HG03045 (cell line): ENCODE measurements around the gene CKMT1B.
A peak's percentile ranks its signal among the peaks of the same experiment; 100 is the strongest.
"Not testable (repeated sequence)": the region's sequence is repeated elsewhere in the genome, so short reads cannot be mapped to it uniquely, and the experiment has no call there.

Source experiments
- ATAC-seq: cut with Tn5 transposase; IDR thresholded peaks from one replicate; pipeline ENCODE4 v1.9.1; 2021; ENCODE audit warnings: mild to moderate bottlenecking, moderate library complexity; ENCODE audit not compliant: unreplicated experiment

The CKMT1B gene

DNA sequence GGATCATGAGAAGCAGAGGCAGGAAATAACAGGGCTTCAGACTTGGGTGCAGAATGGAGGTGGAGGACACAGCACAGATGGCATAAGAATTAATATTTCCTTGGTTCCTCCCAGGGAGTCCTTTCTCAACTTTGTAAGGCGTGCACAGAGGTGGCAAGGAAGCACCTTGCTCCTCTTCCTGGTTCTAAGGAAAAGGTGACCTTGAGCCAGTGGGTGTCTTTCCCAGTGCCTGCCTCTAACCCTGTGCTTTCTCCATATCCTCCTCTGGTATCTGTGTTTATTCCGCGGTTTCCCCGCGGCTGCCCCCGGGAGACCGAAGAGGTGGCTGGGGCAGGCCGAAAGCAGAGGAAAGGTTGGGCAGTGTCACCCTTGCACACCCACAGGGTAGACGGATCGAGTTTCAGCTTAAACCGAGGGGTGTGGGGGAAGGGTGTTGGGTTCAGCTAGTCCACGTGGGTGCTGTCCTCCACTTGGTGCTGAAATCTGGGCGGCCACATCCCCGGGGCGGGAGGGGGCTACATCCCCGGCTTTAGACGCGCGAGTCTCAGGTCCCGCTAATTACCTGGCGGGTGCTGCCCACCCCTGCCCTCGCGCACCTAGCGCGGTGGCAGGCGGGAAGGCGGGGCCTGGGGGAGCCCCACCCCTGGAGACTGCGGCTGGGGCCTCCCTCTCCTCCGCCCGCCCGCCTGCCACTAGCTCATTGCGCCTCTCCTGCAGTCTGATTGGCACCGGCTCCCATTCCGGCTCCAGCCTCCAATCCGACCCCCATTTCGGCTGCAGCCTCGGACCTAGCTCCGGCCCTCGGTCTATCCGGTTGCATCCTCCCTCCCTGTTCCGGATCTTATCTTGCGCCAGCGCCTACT lies at the start of gene CKMT1B:
TSS of gene CKMT1B (plus strand) at position 700 of the 863 bp plus-strand sequence. CDS start 192 bp downstream, outside the sequence.
- not testable (repeated sequence) for ATAC-seq

DNA sequence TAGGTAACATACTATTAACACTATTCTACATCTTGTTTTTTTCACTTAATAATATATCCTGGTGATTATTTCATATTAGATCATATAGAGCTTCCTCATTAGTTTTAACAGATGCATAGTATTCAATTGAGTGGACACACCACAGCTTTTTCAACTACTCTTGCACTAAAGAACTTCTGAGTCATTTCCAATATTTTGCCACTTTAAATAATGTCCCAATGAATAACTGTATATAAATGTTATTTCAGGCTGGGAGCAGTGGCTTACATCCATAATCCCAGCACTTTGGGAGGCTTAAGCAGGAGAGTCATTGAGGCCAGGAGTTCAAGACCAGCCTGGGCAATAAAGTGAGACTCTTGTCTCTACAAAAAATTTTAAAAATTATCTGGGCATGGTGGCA lies 49.6 kb upstream of the CKMT1B start:
- ATAC-seq = no peak

DNA sequence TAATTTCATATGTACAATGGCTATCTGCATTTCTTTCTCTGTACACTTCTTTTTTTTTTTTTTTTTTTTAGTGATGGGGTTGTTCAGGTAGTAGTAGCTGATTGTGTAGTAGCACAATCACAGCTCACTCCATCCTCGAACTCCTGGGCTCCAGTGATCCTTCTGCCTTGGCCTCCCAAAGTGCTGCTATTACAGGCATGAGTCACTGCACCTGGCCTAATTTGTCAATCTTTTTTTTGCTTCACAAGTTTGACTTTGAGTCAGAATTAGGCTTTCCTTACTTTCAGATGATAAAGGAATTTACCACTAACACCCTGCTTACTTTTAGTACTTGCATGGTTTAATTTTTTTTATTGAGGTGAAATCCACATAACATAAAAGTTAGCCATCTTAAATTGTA lies 48.4 kb upstream of the CKMT1B start:
- ATAC-seq = no peak

DNA sequence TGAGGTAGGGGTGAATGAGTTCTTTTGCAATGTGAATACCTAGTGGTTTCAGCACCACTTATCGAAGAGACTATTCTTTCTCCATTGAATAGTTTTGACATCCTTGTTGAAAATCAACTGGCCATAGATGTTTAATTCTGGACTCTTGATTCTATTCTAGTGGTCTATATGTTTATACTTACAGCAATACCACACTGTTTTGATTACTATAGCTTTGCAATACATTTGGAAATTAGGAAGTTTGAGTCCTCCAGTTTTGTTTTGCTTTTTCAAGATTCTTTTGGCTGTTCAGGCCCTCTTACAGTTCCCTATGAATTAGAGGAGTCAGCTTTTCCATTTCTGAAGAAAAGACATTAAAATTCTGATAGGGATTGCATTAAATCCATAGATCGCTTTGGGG lies 46.3 kb upstream of the CKMT1B start:
- no peak for ATAC-seq

DNA sequence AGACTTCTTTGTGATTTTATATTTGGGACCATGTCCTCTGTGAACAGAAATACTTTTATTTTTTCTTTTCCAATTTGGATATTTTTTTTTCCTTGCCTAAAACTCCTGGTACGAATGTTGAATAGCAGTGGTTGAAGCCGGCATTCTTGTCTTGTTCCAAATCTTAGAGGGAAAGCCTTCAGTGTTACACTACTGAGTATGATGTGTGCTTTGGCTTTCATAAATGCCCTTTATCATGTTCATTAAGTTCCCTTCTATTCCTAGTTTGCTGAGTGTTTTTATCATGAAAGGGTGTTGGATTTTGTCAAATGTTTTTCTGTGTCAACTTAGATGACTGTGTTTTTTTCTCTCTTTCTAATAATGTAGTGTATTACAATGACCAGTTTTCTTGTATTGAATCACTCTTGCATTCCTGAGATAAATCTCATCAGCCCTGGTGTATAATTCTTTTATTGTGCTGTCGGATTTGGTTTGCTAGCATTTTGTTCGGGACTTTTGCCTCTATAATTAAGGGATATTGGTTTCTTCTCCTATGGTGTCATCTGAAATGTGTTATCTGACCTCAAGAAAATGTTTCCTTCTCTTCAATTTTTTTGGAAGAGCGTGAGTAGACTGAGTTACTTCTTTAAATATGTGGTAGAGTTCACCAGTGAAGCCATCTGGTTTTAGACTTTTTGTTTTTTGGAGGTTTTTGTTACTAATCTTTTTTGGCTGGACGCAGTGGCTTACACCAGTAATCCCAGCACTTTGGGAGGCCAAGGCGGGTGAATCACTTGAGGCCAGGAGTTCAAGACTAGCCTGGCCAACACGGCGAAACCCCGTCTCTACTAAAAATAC lies 43.1 kb upstream of the CKMT1B start:
- ATAC-seq = no peak

DNA sequence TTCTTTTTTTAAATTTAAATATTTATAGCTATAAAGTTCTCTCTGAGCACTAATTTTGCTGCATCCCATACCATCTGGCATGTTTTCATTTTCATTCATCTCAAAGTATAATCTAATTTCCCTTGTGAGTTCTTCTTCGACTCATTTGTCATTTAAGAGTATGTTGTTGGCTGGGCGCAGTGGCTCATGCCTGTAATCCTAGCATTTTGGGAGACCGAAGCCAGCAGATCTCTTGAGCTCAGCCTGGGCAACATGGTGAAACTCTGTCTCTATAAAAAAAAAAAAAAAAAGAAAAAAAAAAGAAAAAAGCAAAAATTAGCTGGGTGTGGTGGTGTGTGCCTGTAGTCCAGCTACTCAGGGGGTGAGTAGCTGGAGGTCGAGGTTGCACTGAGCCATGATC lies 41.6 kb upstream of the CKMT1B start:
- no peak for ATAC-seq

DNA sequence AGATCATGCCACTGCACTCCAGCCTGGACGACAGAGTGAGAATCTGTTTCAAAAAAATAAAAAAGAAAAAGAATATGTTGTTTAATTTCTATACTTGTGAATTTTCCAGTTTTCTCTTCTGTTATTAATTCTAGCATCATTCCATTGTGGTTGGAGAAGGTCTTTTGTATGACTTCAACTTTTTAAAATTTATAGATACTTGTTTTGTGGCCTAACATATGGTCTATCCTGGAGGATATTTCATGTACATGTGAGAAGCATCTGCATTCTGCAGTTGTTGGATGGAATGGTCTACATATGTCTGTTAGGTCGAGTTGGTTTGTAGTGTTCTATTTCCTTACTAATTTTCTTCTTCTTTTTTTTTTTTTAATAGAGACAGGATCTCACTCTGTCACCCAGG lies 40.8 kb upstream of the CKMT1B start:
- ATAC-seq = no peak

DNA sequence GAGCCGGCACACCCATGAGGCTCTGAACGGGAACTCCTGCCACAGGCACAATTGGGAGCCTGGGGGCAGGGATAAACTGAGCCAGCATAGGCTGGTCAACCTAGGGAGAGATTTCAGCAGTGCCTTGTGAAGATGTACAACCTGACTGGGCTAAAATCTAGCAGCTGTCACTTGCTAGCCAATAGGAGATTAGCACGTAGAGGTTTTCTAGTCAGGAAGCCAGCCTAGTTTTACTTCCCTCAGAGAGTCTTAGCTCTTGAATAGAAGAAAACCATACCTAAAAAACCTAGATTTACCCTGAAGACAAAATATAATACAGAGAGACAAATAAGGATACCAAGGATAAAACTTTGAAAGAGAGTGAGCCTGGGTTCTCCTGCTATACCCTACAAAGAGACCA lies 31.1 kb upstream of the CKMT1B start:
- not testable (repeated sequence) for ATAC-seq

DNA sequence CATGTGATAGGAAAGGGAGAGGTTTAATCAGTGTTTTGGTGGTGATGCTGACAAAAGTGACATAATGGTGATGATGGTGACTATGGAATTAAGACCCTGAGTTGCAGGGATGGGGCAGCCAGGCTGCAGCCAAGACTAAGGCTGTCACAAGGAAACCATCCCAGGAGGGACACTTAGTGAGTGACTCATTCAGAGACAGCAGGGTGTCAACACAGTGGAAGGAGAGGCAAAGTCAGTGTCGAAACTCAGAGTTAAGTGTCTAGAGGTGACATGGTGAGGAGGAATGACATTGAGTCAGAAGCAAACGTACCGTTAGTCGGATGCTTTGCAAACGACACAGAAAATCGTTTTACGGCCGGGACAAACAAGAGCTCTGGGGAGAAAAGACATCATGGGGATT lies 30.0 kb upstream of the CKMT1B start:
- not testable (repeated sequence) for ATAC-seq

DNA sequence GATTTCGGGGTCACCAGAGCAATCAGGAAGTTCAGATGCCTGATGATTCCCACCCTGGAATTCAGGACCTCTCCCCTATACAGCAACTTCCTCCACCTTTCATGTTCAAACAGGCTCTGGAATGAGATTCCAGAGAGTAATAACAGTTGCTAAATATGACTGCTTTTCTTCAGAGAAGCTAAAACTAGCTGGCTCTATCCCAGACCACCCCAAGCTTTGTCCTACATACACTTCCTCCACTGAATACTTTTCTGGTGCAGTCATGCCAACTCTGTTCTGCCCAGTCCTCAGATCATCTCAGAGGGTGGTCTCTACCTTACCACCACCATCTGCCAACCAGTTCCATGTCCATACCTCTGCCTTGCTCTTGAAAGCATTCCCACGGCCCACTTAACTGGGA lies 27.2 kb upstream of the CKMT1B start:
- not testable (repeated sequence) for ATAC-seq

DNA sequence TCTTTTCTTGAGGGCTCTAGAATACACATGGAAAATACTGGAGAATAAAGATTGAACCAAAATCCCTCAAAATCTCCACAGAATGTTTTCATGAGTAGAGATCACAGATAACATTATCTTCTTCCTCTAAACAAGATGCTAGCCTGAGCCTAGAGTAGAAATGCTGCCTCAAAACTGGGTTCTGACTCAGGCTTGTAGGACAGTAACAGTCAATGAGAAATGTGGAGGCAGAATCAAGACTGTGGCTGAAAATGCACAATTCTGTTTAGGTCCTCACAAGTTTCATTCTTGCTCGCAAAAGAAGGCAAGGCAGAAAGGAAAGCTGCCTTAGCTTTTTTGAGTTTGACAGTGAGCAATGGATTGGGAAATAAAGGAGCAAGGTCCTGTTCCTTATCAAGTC lies 19.2 kb upstream of the CKMT1B start:
- not testable (repeated sequence) for ATAC-seq

DNA sequence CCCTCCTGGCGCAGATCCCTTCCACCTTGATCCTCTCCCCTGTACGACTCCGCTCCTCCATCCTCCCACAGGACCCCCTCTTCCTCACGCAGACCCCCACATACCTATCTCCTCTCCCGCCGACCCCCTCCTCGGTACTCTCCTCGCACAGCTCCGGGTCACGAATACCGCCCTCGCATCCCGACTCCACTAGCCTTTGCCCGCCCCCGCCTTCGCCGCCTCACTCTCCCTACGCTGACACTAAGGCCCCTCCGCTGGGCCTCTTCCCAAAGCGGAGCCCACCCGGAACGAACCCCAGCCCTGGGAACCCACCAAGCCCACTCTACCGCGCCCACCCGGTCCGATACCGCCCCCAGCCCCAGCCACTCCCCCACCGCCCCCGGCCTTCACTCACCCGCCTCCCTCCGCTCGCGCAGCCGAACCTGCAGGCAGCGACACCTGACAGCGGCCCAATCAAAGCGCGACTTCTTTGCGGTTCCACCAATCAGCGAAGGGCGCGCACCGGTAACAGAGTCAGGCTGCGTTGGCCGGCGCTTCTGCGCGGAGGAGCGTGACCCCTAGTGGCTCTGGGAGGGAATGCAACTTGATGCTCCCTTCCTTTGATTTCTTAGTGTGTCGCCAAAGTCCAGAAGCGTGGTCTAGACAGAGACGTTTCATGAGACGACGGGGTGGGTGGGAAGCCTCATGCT lies 3.9 kb upstream of the CKMT1B start, which contains the start of gene PPIP5K1:
TSS of gene PPIP5K1 (minus strand) at position 431 of the 689 bp plus-strand sequence. CDS start 5,704 bp downstream, outside the sequence.
- ATAC-seq = peak; percentile 96

DNA sequence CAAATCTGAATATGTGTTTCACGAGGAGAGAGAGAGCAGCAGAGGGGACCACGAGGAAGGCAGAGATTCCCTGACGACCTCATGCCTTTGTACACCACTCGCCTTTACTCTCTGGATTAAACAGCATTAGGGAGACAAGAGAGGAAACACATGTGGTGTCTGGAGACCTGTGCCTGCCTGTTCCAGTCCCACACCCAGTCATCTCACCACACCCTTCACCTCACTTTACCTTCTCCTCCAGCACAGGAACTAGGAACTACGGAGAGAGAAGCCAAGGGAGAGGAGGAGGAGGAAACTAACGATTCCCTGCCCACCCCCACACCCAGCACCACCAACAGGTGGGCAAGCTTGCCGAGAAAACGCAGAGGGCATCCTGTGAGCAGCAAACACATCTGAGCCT lies 986 bp upstream of the CKMT1B start:
- ATAC-seq = not testable (repeated sequence)

DNA sequence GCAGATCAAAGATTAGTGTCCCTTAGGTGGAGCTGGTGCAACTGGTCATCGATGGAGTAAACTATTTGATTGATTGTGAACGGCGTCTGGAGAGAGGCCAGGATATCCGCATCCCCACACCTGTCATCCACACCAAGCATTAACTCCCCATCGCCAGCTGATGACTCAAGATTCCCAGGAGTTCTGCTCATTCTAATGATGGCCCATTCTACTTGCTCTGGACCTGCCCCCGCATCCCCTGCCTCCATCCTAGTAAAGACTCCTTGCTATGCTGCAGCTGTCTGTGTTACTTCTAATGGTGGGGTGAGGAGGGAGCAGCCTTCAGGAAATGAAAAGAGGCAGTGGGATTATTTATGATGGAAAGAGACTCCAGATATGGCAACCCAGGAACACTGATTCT lies 5.3 kb downstream of the CKMT1B start:
- not testable (repeated sequence) for ATAC-seq

DNA sequence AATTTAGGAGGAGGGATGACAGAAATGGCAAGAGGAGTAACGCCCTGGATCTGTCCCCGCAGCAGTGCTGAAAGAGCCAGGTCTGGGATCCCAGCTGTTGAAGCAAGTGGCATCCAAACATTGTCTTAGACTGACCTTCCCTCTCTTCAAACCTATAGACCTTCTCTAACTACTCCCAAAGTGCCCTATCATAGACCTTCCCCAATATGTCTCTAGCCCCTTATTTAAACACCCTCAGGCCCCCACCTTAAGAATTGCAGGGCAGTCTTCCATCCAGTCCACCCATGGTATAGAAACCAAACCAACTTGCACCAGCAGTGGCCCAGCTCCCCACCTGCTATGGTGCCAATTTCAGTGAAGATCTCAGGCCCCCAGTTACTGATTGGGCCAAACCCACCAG lies 6.4 kb downstream of the CKMT1B start:
- not testable (repeated sequence) for ATAC-seq

DNA sequence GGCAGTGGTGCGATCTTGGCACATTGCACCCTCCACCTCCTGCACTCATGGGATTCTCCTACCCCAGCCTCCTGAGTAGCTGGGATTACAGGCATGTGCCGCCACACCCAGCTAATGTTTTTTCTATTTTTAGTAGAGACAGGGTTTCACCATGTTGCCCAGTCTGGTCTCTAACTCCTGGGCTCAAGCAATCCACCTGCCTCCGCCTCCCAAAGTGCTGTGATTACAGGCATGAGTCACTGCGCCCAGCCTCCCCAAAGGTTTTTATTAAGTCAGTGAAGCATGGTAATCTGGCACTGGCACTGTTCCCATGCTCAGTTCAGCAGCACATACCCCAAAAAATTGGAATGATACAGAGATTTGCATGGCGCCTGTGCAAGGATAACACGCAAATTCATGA lies 8.4 kb downstream of the CKMT1B start:
- not testable (repeated sequence) for ATAC-seq

DNA sequence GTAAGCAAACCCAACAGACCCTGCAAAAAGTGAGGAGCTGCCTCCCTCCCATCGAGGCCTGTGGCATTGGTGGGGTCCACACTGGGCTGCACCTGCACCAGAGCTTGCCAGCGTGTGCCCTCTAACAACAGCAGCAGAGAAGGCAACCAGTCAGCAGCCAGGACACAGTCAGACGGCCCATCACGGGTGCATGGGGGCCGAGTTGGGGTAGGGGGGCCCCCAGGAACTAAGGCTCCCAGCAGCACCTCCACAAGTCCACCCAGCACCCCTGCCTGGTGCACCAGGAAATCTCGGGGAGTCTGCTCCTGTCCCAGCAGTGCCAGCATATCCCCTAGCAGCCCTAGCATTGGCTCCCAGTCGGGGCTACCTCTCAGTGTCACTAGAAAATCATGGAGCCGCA lies 23.9 kb downstream of the CKMT1B start:
- ATAC-seq = not testable (repeated sequence)

DNA sequence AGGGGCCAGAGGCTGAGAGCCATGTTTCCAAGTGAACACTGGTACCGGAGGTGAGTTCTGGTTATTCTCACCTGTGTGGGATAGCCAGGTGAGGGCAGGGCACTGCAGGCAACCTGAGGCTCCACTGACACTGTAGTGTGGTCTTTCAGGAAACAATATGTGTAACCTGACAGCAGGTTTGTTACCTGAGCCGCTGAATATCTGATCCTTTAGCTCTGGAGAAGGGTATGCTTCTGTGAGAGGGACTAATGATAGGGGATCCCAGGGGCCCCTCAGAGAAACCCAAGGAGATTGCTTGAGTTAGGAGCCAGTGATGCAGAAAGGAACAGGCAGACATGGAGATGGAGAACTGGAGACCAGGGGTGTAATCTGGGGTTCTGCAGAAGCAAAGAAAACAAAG lies 24.9 kb downstream of the CKMT1B start, which contains the start of gene STRC:
TSS of gene STRC (minus strand) at position 101 of the 400 bp plus-strand sequence. CDS start at position 23, 78 bp downstream.
- not testable (repeated sequence) for ATAC-seq

DNA sequence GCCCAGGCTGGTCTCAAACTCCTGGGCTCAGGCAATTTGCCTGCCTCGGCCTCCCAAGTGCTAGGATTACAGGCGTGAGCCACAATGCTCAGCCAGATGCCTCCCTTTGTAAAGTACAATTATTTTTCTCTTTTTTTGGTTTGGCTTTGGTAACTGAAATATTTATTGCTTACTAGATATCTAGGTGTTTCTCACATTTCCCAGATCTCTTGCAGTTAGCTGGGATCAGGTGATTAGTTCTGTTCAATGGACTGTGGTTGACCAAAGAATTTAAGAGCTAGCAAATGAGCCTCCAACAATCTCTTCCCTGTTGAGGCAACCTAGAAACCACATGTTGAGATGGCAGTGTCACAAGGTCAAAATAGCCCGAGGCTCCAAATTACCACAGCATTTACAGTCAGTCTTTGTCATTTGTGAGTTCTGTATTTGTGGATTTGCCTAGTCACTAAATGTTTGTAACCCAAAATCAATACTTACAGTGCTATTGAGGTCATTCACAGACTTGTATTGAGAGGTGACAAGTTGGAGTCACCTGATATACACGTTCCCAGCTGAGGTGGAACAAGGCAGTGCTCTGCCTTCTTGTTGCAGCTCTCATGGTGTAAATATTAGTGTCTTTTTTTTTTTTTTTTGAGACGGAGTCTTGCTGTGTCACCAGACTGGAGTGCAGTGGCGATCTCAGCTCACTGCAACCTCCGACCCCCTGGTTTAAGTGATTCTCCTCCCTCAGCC lies 28.4 kb downstream of the CKMT1B start:
- ATAC-seq = not testable (repeated sequence)

DNA sequence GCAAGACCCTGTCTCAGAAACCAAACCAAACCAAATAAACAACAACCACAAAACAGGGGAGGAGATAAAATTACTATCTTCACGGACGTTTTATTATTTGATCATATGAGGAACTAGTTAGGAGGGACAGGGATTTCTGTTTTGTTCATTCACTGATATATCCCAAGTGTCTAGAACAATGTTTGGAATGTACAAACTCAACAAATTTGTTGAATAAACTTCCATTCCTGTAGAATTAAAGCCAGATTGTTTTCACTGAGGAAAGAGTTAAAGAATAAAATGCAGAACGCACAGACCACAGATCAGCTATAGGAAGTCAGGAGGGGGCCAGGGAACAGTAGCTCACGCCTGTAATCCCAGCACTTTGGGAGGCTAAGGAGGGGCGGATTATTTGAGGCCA lies 31.3 kb downstream of the CKMT1B start:
- ATAC-seq = no peak
